ENCODE data around the gene GOLGA6L7. TPM values are rescaled to one million over a fixed set of nuclear protein-coding genes. Genes with fewer than 3 reads are reported as not detected.
"Not testable (repeated sequence)": the region's sequence is repeated elsewhere in the genome, so short reads cannot be mapped to it uniquely, and the experiment has no call there.

The GOLGA6L7 gene, protein sequence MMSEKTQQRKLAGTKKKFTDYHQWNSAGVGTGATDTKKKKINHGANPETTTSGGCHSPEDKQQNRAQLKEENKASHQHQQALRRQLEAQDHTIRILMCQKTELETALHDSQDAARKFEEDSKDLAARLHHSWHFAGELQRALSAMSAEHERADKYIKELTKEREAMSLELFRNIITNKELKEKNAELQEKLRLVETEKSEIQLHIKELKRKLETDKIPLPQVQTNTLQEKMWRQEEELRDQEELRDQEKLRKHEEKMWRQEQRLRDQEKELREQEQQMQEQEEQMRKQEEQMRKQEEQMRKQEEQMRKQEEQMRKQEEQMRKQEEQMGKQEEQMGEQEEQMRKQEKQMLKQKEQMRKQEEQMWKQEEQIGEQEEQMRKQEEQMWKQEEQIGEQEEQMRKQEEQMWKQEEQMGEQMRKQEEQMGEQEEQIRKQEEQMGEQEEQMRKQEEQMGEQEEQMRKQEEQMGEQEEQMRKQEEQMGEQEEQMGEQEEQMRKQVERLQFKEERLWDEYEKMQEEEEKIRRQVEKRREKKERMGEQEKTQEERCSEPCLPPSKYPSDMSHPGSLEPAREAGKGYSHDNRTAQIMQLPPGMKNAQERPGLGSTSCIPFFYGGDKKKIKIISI
- total RNA-seq: not detected in 2 replicates
- long read RNA-seq: 0 reads

DNA sequence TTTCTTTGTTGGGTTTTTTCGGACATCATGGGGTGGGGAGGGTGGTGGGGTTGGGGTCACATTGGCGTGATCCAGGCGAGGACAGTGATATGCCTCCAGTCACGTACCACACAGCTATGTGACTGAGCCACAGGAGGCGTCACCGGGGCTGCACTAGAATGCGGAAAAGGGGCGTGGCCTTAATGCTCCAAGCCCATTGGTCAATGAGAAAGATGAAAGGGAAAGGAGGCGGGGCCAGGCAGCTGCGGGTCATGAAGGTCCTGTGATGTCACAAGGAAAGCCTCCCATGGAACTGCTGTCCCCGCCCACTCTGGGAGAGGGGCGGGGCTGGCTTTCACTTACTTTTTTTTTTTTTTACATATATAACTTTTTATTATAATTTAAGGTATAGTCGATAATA lies at the start of gene GOLGA6L7:
Gene GOLGA6L7 (minus strand): TSS at position 124 of the 400 bp plus-strand sequence. CDS start 95 bp downstream, at position 29.
- H3K4me1 Mint-ChIP-seq; H3K36me3 Mint-ChIP-seq (ENCODE audit: low read depth); DNase-seq (ENCODE audit: low read depth, low spot score); H3K27ac Mint-ChIP-seq (ENCODE audit: unreplicated experiment); H3K27me3 Mint-ChIP-seq (ENCODE audit: low read depth); H3K4me3 Mint-ChIP-seq; H3K9me3 Mint-ChIP-seq: not testable (repeated sequence)

GRCh38 chr15:28897861-28898585 lies 49.6 kb upstream of the GOLGA6L7 start:
- Mint-ChIP-seq H3K36me3 (ENCODE audit: low read depth) (peaks cover 24% of the 10 kb centered on the region), H3K9me3 (no peaks in the 10 kb centered on the region)

DNA sequence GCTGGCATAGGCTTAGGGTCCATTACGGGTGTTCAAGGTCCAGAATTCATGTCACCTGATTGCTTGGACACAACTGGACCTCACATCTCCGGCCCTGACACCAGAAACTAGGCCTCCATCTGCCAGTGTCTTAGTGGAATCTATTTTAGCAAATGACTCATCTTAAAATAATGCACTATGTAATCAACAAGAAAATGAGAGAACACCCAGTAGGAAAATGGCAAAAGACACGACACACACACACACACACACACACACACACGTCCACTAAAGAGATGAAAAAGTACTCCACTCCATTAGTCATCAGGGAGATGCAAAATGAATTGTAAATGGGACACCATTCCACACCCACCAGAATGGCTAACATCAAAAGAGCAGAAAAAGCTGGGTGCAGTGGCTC lies 48.5 kb upstream of the GOLGA6L7 start:
- DNase-seq (ENCODE audit: low read depth, low spot score): no peak
- no peaks in the 10 kb centered on the region for H3K9me3 Mint-ChIP-seq
- no peaks in the 10 kb centered on the region for H3K27me3 Mint-ChIP-seq (ENCODE audit: low read depth)
- no peak for TF ChIP-seq CTCF (conservative IDR thresholded peaks at IDR 0.05)
- peaks cover 24% of the 10 kb centered on the region for H3K36me3 Mint-ChIP-seq (ENCODE audit: low read depth)
- peaks cover 37% of the 10 kb centered on the region for H3K4me1 Mint-ChIP-seq
- H3K4me3 Mint-ChIP-seq: no peak overlapping the region
- H3K27ac Mint-ChIP-seq (ENCODE audit: unreplicated experiment): no peak overlapping the region

More at GRCh38 chr15:28897861-28898585, 49.6 kb upstream of the GOLGA6L7 start:
- DNase-seq (ENCODE audit: low read depth, low spot score): no peak
- H3K4me3 Mint-ChIP-seq: no peak overlapping the region
- no peak overlapping the region for H3K27ac Mint-ChIP-seq (ENCODE audit: unreplicated experiment)
- TF ChIP-seq CTCF (conservative IDR thresholded peaks at IDR 0.05): no peak
- peaks cover 38% of the 10 kb centered on the region for H3K4me1 Mint-ChIP-seq
- H3K27me3 Mint-ChIP-seq (ENCODE audit: low read depth): no peaks in the 10 kb centered on the region

DNA sequence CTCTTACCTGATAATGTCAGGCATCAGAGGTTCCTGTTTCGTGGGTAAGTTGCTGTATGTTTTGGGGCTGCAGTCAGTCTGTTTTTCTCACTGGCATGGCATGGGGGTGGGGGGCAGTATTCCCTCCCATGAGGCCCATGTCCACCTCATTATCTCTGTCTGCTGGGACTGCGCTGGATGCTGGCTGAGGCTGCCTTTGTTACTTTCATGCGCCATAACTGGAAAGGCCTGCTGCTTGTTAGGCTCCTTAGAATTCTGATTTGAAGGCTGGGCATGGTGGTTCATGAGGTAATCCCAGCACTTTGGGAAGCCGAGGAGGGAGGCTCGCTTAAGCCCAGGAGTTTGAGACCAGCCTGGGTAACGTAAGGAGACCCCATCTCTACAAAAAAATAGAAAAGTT lies 47.1 kb upstream of the GOLGA6L7 start:
- no peaks in the 10 kb centered on the region for H3K9me3 Mint-ChIP-seq
- no peaks in the 10 kb centered on the region for H3K27me3 Mint-ChIP-seq (ENCODE audit: low read depth)
- TF ChIP-seq CTCF (conservative IDR thresholded peaks at IDR 0.05): no peak
- H3K27ac Mint-ChIP-seq (ENCODE audit: unreplicated experiment): no peak overlapping the region
- no peak overlapping the region for H3K4me3 Mint-ChIP-seq
- H3K4me1 Mint-ChIP-seq: peaks cover 39% of the 10 kb centered on the region
- DNase-seq (ENCODE audit: low read depth, low spot score): no peak
- H3K36me3 Mint-ChIP-seq (ENCODE audit: low read depth): peaks cover 21% of the 10 kb centered on the region

GRCh38 chr15:28895146-28895545 lies 46.7 kb upstream of the GOLGA6L7 start:
- no peaks in the 10 kb centered on the region for H3K9me3 Mint-ChIP-seq
- DNase-seq (ENCODE audit: low read depth, low spot score): no peak
- no peaks in the 10 kb centered on the region for H3K27me3 Mint-ChIP-seq (ENCODE audit: low read depth)
- no peak overlapping the region for H3K27ac Mint-ChIP-seq (ENCODE audit: unreplicated experiment)
- no peak overlapping the region for H3K4me3 Mint-ChIP-seq
- TF ChIP-seq CTCF (conservative IDR thresholded peaks at IDR 0.05): no peak
- peaks cover 39% of the 10 kb centered on the region for H3K4me1 Mint-ChIP-seq
- peaks cover 21% of the 10 kb centered on the region for H3K36me3 Mint-ChIP-seq (ENCODE audit: low read depth)
